Heart left ventricle (tissue), 13 donors: ENCODE data around the gene EFCAB12.

ENCODE experiments used
- CTCF ChIP-seq, 12 donors: fragments of 200-600 bp; sonication (generic) in 4 of 12; IDR thresholded peaks; one replicate each; pipeline versions ENCODE4 v1.5.0 to v1.8.0; 2018 to 2022; ENCODE audit warnings: antibody characterized with exemption in 12 of 12, mild to moderate bottlenecking in 5 of 12
- POLR2A ChIP-seq, 2 donors: fragments of 450-650 bp; IDR thresholded peaks; one replicate each; pipeline ENCODE4 v1.6.1; 2017; ENCODE audit warnings: antibody characterized with exemption in 2 of 2, mild to moderate bottlenecking in 2 of 2, moderate library complexity in 2 of 2
- donor health status: ischemic (EF 13 %, LVEDD 7.1; RV severe dilation, severe dysfunction).
- donor health status: DM: no; HTN: yes; CAD: no.
- donor health status: DM: no; HTN: no; CAD: no.
- donor health status: ischemic (EF 25% LVEDD 6.9; RV normal size, moderate dysfunction).
- donor health status: ischemic (EF 25% LVEDD 5.7; RV mildly dilated, moderate dysfunction).
- donor health status: ischemic (EF 35%, LVEDD 5.7; RV mildly dilated, moderate dysfunction).
- donor health status: nonischemic (EF 11% LVEDD 7.7; RV severe dilation, severe dysfunction).
- donor health status: DM: yes; HTN: yes; CAD: no.
- donor health status: PGD.
- donor health status: ischemic (EF 29% LVEDD 5.4; RV normal size, mild dysfunction).
- donor health status: nonischemic (EF 23%, LVEDD 6.1; RV moderate dilation, normal function).

GRCh38 chr3:129424185-129424841 is 4.1 kb downstream of the EFCAB12 start:
- TF ChIP-seq CTCF (IDR thresholded peaks at IDR 0.05) (no peak), POLR2A (IDR thresholded peaks at IDR 0.05) (no peak)
